Measurements from ENCODE around the gene ZFP36.
A peak's percentile ranks its signal among the peaks of the same experiment; 100 is the strongest.

Gene ZFP36

GRCh38 chr19:39397360-39398296, 9.0 kb upstream of the ZFP36 start:
- TF ChIP-seq, protein P1, sequence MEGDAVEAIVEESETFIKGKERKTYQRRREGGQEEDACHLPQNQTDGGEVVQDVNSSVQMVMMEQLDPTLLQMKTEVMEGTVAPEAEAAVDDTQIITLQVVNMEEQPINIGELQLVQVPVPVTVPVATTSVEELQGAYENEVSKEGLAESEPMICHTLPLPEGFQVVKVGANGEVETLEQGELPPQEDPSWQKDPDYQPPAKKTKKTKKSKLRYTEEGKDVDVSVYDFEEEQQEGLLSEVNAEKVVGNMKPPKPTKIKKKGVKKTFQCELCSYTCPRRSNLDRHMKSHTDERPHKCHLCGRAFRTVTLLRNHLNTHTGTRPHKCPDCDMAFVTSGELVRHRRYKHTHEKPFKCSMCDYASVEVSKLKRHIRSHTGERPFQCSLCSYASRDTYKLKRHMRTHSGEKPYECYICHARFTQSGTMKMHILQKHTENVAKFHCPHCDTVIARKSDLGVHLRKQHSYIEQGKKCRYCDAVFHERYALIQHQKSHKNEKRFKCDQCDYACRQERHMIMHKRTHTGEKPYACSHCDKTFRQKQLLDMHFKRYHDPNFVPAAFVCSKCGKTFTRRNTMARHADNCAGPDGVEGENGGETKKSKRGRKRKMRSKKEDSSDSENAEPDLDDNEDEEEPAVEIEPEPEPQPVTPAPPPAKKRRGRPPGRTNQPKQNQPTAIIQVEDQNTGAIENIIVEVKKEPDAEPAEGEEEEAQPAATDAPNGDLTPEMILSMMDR (conservative IDR thresholded peaks at IDR 0.05; ENCODE audit: low read depth, low read length), result peak; percentile 93
- peak; percentile 90 for DNase-seq (ENCODE audit: low read depth)
- peak overlapping the region; percentile 11 for H3K4me3 ChIP-seq (ENCODE audit: low read depth, low read length)

- TF ChIP-seq, protein P1 (conservative IDR thresholded peaks at IDR 0.05; ENCODE audit: low read depth, low read length), result no peak
- no peak overlapping the region for H3K4me3 ChIP-seq (ENCODE audit: low read depth, low read length)
- peak; percentile 84 for DNase-seq (ENCODE audit: low read depth)
These were observed 8.3 kb upstream of the ZFP36 start for GRCh38 chr19:39398297-39398864.

DNA sequence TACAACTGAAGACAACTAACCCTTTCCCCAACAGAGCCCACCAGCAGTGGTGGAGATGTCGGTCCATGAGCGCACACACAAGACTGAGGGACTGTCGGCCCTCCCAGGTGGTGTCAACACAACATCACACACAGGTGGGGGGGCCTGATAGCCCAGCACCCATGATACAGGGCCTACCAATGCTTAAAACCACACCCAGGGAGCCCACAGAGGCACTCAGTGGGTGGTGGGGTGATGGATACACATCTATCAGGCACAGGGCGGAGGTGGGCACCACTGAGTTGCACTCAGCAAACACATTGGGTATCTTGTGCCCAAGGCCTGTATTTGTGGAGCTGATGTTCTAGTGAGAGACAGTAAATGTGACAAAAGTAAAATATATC, 7.0 kb upstream of the ZFP36 start:
- TF ChIP-seq, protein P1 (conservative IDR thresholded peaks at IDR 0.05; ENCODE audit: low read depth, low read length), result no peak
- no peak overlapping the region for H3K4me3 ChIP-seq (ENCODE audit: low read depth, low read length)
- no peak for DNase-seq (ENCODE audit: low read depth)

DNA sequence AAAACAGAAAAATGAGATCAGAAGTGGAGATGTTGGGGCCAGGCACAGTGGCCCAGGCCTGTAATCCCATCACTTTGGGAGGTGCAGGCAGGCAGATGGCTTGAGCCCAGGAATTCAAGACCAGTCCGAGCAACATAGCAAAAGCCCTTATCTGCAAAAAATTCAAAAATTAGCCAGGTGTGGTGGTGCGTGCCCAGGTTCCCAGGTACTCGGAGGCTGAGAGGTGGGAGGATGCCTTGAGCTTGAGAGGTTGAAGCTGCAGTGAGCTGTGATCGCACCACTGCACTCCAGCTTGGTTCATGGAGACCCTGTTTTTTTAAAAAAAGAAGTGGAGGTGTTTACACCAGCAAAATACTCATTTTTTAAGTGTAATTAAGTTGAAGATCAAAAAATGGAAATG, 6.6 kb upstream of the ZFP36 start:
- no peak for DNase-seq (ENCODE audit: low read depth)
- TF ChIP-seq, protein P1 (conservative IDR thresholded peaks at IDR 0.05; ENCODE audit: low read depth, low read length), result no peak
- no peak overlapping the region for H3K4me3 ChIP-seq (ENCODE audit: low read depth, low read length)

DNA sequence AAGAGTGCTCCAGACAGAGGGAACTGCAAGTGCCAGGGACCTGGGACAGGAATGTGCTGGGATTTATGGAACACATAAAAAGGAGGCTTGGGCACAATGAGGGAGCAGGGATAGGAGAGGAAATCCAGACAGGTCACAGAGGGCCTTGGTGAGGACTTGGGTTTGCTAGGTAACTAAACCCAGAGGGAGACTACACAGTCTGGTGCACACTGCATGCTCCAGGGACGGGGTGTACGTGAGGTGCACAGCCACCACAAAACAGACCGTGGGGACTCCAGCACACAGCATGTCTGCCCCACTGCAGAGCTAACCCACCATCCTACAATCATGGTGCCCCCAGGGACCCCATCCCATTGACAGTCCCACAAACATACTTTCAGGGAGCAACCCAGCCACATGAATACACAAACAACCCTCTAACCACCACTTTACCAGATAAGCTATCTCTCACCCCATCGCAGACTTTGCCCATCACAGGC, 5.5 kb upstream of the ZFP36 start:
- TF ChIP-seq, protein P1 (conservative IDR thresholded peaks at IDR 0.05; ENCODE audit: low read depth, low read length), result no peak
- no peak overlapping the region for H3K4me3 ChIP-seq (ENCODE audit: low read depth, low read length)
- no peak for DNase-seq (ENCODE audit: low read depth)

- H3K4me3 ChIP-seq (ENCODE audit: low read depth, low read length), result no peak overlapping the region
- TF ChIP-seq, protein P1 (conservative IDR thresholded peaks at IDR 0.05; ENCODE audit: low read depth, low read length), result no peak
- DNase-seq (ENCODE audit: low read depth), result peak; percentile 83
These were observed 4.9 kb upstream of the ZFP36 start for GRCh38 chr19:39401549-39402345.
